HG03095 (cell line): Measurements from ENCODE around the gene SNX22.

Source experiments
- ATAC-seq: cut with Tn5 transposase; IDR thresholded peaks from one replicate; pipeline ENCODE4 v1.9.1; 2021; ENCODE audit warnings: moderate library complexity; ENCODE audit not compliant: unreplicated experiment

SNX22 gene

DNA sequence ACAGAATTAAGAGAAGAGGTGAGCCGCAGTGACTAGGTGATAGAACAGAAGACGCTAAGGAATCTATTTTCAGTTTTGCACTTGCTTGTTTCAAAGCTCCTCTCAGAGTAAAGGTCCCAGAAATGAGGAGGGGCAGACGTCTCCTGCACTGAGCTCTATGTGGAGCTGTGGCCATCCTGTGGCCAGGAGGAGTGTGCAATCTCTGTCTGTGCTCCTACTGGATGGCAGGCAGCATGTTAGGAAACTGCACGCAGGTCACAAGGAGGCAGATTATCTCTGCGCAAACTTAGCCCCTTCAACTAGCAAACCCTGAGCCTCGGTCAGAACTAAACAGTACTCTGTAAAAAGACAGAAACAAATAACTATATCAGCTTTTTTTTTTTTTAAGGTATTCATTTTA is 42.4 kb downstream of the SNX22 start:
- no peak for ATAC-seq

DNA sequence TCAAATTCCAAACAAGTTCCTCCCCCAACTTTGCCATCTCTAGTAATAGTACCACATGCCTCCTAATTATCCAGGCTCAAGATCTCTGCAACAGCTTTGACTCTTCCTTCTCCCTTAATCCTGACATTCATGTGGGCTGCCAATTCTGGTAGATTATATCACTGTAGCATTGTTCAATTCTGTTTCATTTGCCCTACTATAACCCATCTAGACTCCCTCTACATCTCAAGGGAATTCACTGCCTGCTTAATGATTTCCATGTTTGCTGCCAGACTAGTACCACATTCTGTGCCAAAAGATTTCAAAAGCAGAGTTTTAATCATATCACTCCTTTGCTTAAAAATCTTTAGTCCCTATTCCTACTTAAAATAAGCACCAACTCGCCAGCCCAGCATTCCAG is 45.9 kb downstream of the SNX22 start:
- ATAC-seq: no peak

DNA sequence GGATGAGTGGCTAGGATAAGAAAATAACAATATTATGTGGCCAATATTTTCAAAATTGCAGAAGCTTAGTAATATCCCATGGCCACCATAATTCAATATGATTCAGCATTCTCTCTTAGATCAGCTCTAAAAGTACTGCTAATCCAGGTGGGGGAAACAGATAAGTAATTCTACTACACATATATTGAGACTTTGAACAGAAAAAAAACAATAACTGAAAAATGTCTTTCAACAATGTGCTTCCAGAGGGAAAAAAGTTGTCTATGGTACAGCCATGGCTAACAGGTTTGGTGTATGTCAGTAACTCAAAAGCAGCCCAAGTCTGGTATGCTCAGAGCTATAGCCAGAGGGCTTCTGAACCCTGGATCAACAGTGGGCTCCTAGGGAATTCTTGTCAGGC is 53.7 kb downstream of the SNX22 start:
- ATAC-seq: no peak
